Measurements from ENCODE around the gene BATF.
"Not testable (repeated sequence)": the region's sequence is repeated elsewhere in the genome, so short reads cannot be mapped to it uniquely, and the experiment has no call there.

BATF gene, protein sequence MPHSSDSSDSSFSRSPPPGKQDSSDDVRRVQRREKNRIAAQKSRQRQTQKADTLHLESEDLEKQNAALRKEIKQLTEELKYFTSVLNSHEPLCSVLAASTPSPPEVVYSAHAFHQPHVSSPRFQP

DNA sequence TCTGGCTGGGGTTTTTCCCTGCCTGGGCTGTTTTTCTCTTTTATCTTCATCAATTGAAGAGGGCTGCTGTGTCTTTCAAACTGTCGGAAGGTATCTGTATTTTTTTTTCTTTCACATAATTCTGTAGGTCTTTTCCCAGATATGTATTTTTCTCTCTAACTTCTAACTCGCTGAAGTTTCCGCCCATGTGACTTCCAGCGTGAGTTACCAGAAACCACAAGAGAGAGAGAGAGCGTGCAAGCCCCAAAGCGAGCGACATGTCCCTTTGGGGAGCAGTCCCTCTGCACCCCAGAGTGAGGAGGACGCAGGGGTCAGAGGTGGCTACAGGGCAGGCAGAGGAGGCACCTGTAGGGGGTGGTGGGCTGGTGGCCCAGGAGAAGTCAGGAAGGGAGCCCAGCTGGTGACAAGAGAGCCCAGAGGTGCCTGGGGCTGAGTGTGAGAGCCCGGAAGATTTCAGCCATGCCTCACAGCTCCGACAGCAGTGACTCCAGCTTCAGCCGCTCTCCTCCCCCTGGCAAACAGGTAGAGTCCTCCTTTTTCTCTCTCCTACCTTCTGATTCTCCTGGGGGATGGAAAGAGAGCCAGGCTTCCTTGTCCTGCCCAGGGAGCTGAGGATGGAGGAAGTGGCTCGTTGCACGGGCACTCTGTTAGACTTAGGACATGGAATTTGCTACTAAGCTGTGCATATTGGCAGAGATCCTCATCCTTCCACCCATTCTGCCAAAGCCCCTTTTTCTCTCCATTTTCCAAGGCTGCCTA is at the start of gene BATF:
Gene BATF, plus strand, starts transcription at position 246 of the 759 bp plus-strand sequence. Its CDS starts 214 bp downstream, at position 460.
- no peak for DNase-seq

GRCh38 chr14:75474127-75474526 is 48.1 kb upstream of the BATF start:
- not testable (repeated sequence) for DNase-seq

GRCh38 chr14:75476274-75476995 is 45.8 kb upstream of the BATF start:
- DNase-seq: peak; percentile 53 to 85

GRCh38 chr14:75477881-75478280 is 44.4 kb upstream of the BATF start:
- no peak for DNase-seq

DNA sequence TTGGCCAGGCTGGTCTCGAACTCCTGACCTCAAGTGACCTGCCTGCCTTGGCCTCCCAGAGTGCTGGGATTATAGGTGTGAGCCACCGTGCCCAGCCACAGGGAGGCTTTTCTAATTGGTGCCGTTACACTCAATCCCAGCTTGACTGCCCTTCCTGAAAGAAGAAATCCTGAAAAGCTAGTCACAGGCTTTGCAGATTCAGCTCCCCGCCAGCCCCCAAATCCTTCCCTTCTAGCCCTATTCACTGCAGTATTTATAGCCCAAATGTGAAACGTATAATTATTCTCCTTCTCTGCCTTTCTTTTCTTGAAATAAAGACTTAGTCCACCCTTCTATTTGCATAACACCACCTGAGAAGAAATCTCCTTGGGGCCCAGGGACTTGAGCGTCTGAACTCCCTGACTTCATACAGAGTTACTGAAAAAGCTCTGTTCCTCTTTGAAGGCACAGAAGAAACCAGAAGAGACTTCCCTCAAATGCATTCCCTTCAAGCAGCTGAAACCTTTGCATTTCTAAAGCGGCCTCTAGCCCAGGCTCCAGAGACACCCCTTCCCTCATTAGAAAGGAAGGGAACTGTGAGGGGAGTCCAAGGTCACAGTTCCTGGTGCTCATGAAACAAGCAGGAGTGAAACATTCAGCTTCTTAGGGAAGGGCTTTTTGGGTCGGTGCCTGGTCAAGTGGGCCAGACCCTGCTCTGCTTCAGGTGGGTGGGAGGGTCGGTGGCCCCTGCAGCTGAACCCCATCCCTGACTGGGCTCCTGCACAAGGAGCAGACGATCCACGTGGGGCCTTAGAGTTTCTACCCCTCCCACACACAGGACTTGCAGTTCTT is 42.3 kb upstream of the BATF start:
- no peak for DNase-seq

DNA sequence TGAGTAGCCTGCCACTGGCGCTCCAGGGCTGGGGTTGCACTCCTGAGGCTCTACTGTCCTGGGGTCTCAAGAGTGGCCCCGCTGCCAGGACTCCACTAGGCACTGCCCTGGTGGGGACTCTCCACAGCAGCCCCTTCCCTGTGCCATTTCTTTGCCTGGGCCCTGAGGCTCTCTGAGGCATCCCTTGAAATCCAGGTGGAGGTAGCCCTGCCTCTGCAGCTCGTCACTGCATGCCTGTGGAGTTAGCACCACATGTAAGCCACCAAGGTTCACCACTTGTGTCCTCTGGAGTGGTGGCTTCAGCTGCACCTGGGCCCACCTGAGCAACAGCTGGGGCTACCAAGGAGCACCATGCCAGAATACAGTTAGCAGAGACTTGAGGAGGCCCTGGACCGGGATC is 39.9 kb upstream of the BATF start:
- DNase-seq: no peak

- no peak for DNase-seq
Measured at GRCh38 chr14:75484711-75485429, 37.4 kb upstream of the BATF start.

- no peak for DNase-seq
Measured at GRCh38 chr14:75486318-75486717, 36.0 kb upstream of the BATF start.

DNA sequence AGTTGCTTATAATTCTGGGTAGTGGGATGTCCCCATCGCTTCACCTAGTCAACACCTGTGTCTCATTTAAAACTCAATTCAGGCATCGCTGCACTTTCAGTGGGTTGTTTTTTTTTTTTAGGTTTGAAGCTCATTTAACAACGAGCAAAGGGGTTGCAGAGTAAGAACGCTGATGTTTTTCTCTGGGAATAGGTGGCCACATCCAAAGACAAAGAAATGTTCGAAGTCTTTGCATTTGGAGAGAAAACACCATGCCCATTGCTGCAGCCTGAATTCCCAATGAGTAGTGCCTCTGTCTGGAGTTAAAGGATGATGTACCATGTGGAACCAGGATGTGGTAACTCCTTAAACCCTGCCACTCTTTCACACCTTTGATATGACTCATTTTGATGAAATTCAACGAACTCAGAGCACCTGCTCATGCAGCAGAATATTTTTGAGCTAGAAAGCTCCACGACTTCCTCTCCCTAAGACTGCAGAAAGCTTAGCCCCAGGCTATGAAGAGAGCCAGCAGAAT is 35.1 kb upstream of the BATF start:
- no peak for DNase-seq

- no peak for DNase-seq
Measured at GRCh38 chr14:75489480-75489837, 32.8 kb upstream of the BATF start.

- no peak for DNase-seq
Measured at GRCh38 chr14:75491376-75491978, 30.8 kb upstream of the BATF start.

- DNase-seq: no peak
Measured at GRCh38 chr14:75492832-75493591, 29.3 kb upstream of the BATF start.

- no peak for DNase-seq
Measured at GRCh38 chr14:75493592-75494087, 28.6 kb upstream of the BATF start.

- DNase-seq: no peak
Measured at GRCh38 chr14:75494896-75495295, 27.4 kb upstream of the BATF start.

DNA sequence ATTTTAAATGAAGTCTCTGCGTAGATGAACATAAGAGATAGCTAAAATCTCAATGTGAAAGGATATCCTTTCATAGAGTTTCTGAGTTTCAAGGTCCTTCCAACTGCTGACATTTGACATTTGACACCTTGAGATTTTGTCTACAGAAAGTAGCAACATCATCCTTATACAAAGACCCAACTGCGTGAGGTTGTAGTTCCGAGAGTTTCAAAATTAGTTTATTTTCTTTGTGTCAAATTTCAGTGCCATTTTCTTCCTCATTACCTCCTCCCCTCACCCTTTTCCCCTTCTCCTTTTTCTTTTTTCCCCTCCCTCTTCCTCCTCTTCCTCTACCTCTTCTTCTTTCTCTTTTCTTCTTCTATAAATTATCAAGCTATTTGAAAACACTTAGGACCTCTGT is 26.9 kb upstream of the BATF start:
- DNase-seq: no peak

DNA sequence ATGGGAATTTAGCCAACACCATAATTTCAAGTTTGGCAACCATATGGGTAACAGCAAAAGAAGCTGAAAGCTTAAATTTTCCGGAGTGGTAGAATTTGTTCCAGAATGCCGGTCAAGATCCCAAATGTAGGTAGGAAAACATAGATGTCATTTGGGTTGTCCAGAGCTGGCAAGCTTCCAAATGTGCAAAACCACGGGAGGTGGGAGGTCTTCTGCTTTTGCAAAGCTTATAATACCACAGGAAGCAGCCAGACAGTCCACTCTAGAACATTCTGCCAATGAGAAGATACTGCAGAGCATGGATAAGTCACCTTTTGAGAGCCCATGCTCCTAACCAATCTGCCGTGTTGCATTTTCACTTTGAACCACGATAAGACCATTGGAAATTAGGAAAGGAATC is 26.4 kb upstream of the BATF start:
- no peak for DNase-seq

GRCh38 chr14:75496755-75497154 is 25.5 kb upstream of the BATF start:
- no peak for DNase-seq

- DNase-seq: no peak
Measured at GRCh38 chr14:75497191-75497590, 25.1 kb upstream of the BATF start.

DNA sequence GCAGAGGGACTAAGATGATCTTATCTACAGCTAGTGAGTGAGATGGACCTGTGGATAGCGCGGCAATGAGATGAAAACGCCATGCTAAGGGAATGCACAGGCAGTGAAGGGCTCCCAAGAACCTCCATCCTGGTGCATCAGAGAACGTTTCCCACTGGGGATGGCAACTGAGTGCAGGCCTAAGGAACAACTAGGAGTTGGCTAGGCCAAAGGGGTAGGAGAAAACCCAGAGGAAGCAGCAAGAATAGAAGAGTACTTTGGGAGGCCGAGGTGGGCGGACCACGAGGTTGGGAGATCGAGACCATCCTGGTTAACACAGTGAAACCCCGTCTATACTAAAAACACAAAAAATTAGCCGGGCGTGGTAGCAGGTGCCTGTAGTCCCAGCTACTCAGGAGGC is 24.6 kb upstream of the BATF start:
- no peak for DNase-seq

GRCh38 chr14:75499084-75499875 is 23.0 kb upstream of the BATF start:
- DNase-seq: no peak

Measured in SHP77 (cell line).